ENCODE measurements around the gene SLC38A1.
A peak's percentile ranks its signal among the peaks of the same experiment; 100 is the strongest.
"Not testable (repeated sequence)": the region's sequence is repeated elsewhere in the genome, so short reads cannot be mapped to it uniquely, and the experiment has no call there.

The SLC38A1 gene

DNA sequence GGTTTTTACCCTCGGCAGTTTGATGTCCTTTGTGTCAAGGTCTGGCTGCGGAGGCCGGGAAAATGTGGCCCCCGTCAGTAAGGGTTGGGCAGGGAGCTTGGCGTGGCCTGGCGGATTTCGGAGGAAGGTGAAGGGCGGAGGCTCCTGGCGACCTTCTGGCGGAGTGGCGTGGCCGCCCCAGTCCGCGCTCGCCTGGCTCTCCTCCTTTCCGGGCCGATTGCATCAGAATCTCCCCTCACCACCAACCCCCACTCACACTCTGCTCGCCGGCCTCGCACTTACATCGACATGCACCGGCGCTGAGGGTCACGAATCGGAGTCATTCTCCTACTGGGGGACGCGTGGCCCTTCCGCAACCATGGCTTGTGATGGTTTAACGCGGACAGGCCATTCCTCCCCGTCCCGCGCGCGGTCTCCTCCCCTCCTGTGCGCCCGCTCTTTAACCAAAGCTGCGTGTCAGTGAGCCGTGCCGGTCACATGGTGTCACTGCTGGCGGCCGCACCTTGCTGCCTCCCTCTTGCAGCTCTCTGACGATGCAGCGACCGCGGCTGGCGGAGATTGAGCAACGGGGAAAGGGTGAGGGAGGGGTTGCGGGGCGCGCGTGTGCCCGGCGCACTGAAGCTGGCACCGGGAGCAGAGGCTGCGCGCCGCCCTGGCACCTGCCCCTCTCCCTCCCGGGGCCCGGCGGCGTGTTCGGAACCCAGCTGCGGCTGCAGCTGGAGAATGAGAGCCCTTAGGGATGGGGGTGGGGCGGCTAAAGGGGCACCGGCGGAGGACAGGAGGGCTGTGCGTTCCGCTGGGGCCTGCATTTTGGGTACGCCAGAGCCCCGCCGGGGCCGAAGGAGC lies at the start of gene SLC38A1:
Gene SLC38A1 (minus strand): TSS at position 461 of the 846 bp plus-strand sequence. CDS start 29,243 bp downstream, outside the sequence.
- Histone ChIP-seq H3K4me1 (ENCODE audit: control insufficient read depth in 5 of 5, insufficient read depth in 5 of 5, low read length in 5 of 5) (peaks cover 0 to 33% (median 30%) of the 10 kb centered on the region in 5 donors), H3K9ac (ENCODE audit: low read length in 5 of 5) (peak within 1 kb of the TSS in 3 of 5 donors; percentile 4 to 62 (median 35)), H3K27ac (ENCODE audit: low read depth, low read length) (no peak within 1 kb of the TSS), H3K27me3 (ENCODE audit: control insufficient read depth in 5 of 5, insufficient read depth in 4 of 5, low read length in 5 of 5) (peaks cover 9 to 32% (median 20%) of the 10 kb centered on the region in 5 donors), H3K4me3 (ENCODE audit: low read depth in 1 of 5, low read length in 5 of 5) (peak within 1 kb of the TSS; percentile 41 to 76 (median 71)), H3K36me3 (ENCODE audit: control insufficient read depth in 5 of 5, insufficient read depth in 5 of 5, low read length in 5 of 5) (no peaks in the 10 kb centered on the region), H3K9me3 (ENCODE audit: control insufficient read depth in 5 of 5, low read length in 5 of 5) (no peaks in the 10 kb centered on the region)

DNA sequence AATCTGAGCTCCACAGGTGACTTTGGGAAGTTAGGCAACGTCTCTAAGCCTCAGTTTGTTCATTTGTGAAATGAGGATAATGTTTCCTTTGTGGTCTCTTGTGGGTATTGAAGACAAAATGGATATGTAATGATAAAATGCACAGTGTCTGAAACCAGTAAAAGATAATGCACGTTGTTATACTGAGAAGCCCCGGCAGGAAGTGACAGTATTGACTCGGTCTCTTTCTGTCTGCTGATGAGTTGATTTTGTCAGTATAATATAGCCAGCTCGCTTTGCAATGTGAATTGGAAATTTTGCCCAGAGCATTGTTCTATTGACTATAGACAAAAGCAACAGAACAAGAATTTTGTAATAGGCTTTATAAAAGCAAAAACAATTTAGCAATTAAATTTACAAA lies 49.2 kb upstream of the SLC38A1 start:
- no peaks in the 10 kb centered on the region for H3K27me3 ChIP-seq (ENCODE audit: control insufficient read depth in 5 of 5, insufficient read depth in 4 of 5, low read length in 5 of 5)
- H3K9me3 ChIP-seq (ENCODE audit: control insufficient read depth in 5 of 5, low read length in 5 of 5), result peaks cover 0 to 7% (median 0%) of the 10 kb centered on the region in 5 donors
- no peak overlapping the region for H3K27ac ChIP-seq (ENCODE audit: low read depth, low read length)
- H3K4me3 ChIP-seq (ENCODE audit: low read depth in 1 of 5, low read length in 5 of 5), result no peak overlapping the region
- H3K4me1 ChIP-seq (ENCODE audit: control insufficient read depth in 5 of 5, insufficient read depth in 5 of 5, low read length in 5 of 5), result no peaks in the 10 kb centered on the region
- no peaks in the 10 kb centered on the region for H3K36me3 ChIP-seq (ENCODE audit: control insufficient read depth in 5 of 5, insufficient read depth in 5 of 5, low read length in 5 of 5)
- no peak overlapping the region for H3K9ac ChIP-seq (ENCODE audit: low read length in 5 of 5)

DNA sequence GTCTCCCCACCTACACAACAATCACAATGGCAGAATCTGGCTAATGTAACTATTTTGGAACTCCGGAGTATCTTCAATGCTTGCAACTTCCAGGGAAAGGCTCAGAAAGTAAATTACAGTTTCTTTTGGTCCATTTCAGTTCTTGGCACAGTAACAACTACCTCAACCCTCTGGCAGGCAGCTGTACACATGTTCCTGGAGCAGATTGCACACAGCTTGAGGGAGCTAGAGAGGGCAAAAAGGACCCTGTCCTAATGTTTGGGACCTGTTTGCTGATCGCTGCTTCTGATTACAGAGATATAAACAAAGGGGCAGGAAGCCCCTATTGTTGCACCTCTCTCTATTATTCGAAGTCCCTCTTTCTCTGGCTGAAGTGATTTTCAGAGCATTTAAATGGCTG lies 35.2 kb upstream of the SLC38A1 start:
- H3K4me3 ChIP-seq (ENCODE audit: low read depth in 1 of 5, low read length in 5 of 5), result no peak overlapping the region
- H3K27me3 ChIP-seq (ENCODE audit: control insufficient read depth in 5 of 5, insufficient read depth in 4 of 5, low read length in 5 of 5), result no peaks in the 10 kb centered on the region
- no peaks in the 10 kb centered on the region for H3K36me3 ChIP-seq (ENCODE audit: control insufficient read depth in 5 of 5, insufficient read depth in 5 of 5, low read length in 5 of 5)
- peak overlapping the region in 1 of 5 donors; percentile 53 for H3K9ac ChIP-seq (ENCODE audit: low read length in 5 of 5)
- peaks cover 0 to 7% (median 3%) of the 10 kb centered on the region in 5 donors for H3K9me3 ChIP-seq (ENCODE audit: control insufficient read depth in 5 of 5, low read length in 5 of 5)
- no peak overlapping the region for H3K27ac ChIP-seq (ENCODE audit: low read depth, low read length)
- peaks cover 0 to 10% (median 3%) of the 10 kb centered on the region in 5 donors for H3K4me1 ChIP-seq (ENCODE audit: control insufficient read depth in 5 of 5, insufficient read depth in 5 of 5, low read length in 5 of 5)

DNA sequence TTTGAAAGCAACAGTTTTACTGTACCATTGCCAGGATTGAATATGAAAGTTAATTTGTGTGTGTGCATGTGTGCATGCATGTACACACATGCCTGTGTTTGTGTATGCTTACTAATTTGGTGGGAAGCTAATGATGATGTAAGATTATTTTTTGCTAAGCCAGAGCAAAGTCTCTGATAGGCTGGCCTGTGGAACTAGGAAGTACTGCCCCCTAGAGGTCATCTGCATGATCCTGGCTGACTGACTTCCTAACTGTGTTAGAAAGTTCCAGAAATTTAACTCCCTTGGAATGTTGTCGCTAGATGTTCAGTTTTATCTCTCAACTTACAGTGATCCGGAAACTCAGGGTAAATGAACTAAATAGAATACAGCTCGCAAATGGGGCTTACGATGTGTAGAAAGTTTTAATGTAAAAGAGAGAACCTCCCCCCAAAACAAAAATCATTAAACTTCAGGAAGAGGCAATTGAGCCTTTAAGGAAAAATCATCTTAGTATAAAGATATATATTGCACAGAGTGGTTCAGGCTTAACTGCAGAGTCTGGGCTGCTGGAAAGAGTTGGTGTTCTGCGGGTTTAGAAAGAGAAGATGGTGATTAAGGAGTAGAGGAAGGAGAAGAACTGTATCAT lies 34.3 kb upstream of the SLC38A1 start:
- H3K27ac ChIP-seq (ENCODE audit: low read depth, low read length), result no peak overlapping the region
- H3K9ac ChIP-seq (ENCODE audit: low read length in 5 of 5), result no peak overlapping the region
- H3K27me3 ChIP-seq (ENCODE audit: control insufficient read depth in 5 of 5, insufficient read depth in 4 of 5, low read length in 5 of 5), result no peaks in the 10 kb centered on the region
- H3K36me3 ChIP-seq (ENCODE audit: control insufficient read depth in 5 of 5, insufficient read depth in 5 of 5, low read length in 5 of 5), result no peaks in the 10 kb centered on the region
- H3K4me3 ChIP-seq (ENCODE audit: low read depth in 1 of 5, low read length in 5 of 5), result no peak overlapping the region
- H3K4me1 ChIP-seq (ENCODE audit: control insufficient read depth in 5 of 5, insufficient read depth in 5 of 5, low read length in 5 of 5), result peaks cover 0 to 10% (median 3%) of the 10 kb centered on the region in 5 donors
- H3K9me3 ChIP-seq (ENCODE audit: control insufficient read depth in 5 of 5, low read length in 5 of 5), result peaks cover 0 to 7% (median 3%) of the 10 kb centered on the region in 5 donors

DNA sequence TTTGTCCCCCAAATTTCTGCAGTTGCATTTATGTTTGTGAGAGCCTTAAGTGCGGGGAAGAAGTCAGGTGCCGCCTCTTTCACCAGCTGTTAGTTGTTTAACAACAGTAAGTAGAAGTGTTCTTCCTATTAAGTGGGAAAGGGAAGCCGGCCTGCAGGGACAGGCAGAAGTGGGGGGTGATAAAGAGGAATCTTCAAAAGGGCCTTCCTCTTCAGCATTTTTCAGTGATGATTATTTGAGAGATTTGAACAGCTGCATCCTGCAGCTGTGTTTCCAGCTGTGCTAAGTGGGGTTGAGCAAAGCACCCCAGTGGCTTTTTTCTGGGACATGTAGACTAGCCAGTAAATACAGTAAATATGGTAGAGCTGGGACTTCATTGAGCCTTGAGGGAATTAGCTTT lies 32.1 kb upstream of the SLC38A1 start:
- H3K9me3 ChIP-seq (ENCODE audit: control insufficient read depth in 5 of 5, low read length in 5 of 5), result peaks cover 0 to 3% (median 0%) of the 10 kb centered on the region in 5 donors
- H3K36me3 ChIP-seq (ENCODE audit: control insufficient read depth in 5 of 5, insufficient read depth in 5 of 5, low read length in 5 of 5), result no peaks in the 10 kb centered on the region
- peaks cover 0 to 10% (median 3%) of the 10 kb centered on the region in 5 donors for H3K4me1 ChIP-seq (ENCODE audit: control insufficient read depth in 5 of 5, insufficient read depth in 5 of 5, low read length in 5 of 5)
- no peak overlapping the region for H3K9ac ChIP-seq (ENCODE audit: low read length in 5 of 5)
- no peaks in the 10 kb centered on the region for H3K27me3 ChIP-seq (ENCODE audit: control insufficient read depth in 5 of 5, insufficient read depth in 4 of 5, low read length in 5 of 5)
- H3K4me3 ChIP-seq (ENCODE audit: low read depth in 1 of 5, low read length in 5 of 5), result no peak overlapping the region
- no peak overlapping the region for H3K27ac ChIP-seq (ENCODE audit: low read depth, low read length)

DNA sequence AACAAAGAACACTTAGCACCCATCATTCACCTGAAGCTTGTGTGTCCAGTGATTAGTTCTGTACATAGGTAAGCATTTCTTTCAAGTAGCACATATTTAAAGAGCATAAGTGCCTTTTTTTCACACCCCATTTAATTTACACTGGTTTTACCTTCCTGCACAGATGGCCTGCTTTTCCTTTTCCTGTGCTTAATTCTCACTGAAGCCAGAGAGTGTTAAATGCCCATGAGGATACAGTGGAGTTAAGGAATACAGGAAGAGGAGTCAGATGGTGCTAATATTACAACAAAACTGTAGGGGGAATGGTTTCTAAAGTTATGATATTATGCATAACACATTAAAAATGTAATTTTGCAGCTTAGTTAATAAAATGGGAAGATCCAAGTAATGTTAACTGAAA lies 31.0 kb upstream of the SLC38A1 start:
- H3K4me3 ChIP-seq (ENCODE audit: low read depth in 1 of 5, low read length in 5 of 5), result no peak overlapping the region
- no peaks in the 10 kb centered on the region for H3K27me3 ChIP-seq (ENCODE audit: control insufficient read depth in 5 of 5, insufficient read depth in 4 of 5, low read length in 5 of 5)

DNA sequence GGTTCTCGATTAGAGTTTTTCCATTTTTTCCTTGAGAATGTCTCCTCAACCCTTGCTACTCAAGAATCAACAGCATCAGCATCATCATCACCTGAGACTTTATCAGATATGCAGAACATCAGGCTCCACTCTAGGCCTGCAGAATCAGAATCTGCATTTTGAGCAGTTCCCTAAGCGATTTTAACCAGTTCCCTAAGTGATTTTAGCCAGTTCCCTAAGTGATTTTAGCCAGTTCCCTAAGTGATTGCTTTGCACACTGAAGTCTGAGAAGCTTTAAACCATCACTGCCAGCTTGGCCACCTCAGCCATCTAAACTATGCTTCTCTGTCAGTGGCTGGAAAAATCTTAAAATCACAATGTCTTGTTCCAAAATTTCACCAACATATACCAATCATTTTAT lies 29.4 kb upstream of the SLC38A1 start:
- Histone ChIP-seq H3K9me3 (ENCODE audit: control insufficient read depth in 5 of 5, low read length in 5 of 5) (no peaks in the 10 kb centered on the region), H3K4me1 (ENCODE audit: control insufficient read depth in 5 of 5, insufficient read depth in 5 of 5, low read length in 5 of 5) (peaks cover 0 to 10% (median 3%) of the 10 kb centered on the region in 5 donors), H3K27me3 (ENCODE audit: control insufficient read depth in 5 of 5, insufficient read depth in 4 of 5, low read length in 5 of 5) (no peaks in the 10 kb centered on the region), H3K4me3 (ENCODE audit: low read depth in 1 of 5, low read length in 5 of 5) (no peak overlapping the region), H3K27ac (ENCODE audit: low read depth, low read length) (no peak overlapping the region), H3K9ac (ENCODE audit: low read length in 5 of 5) (no peak overlapping the region), H3K36me3 (ENCODE audit: control insufficient read depth in 5 of 5, insufficient read depth in 5 of 5, low read length in 5 of 5) (no peaks in the 10 kb centered on the region)

More for the DNA sequence above, 31.0 kb upstream of the SLC38A1 start:
- no peak overlapping the region for H3K9ac ChIP-seq (ENCODE audit: low read length in 5 of 5)
- H3K9me3 ChIP-seq (ENCODE audit: control insufficient read depth in 5 of 5, low read length in 5 of 5), result no peaks in the 10 kb centered on the region
- H3K4me1 ChIP-seq (ENCODE audit: control insufficient read depth in 5 of 5, insufficient read depth in 5 of 5, low read length in 5 of 5), result peaks cover 0 to 10% (median 3%) of the 10 kb centered on the region in 5 donors
- H3K27ac ChIP-seq (ENCODE audit: low read depth, low read length), result no peak overlapping the region
- no peaks in the 10 kb centered on the region for H3K36me3 ChIP-seq (ENCODE audit: control insufficient read depth in 5 of 5, insufficient read depth in 5 of 5, low read length in 5 of 5)

DNA sequence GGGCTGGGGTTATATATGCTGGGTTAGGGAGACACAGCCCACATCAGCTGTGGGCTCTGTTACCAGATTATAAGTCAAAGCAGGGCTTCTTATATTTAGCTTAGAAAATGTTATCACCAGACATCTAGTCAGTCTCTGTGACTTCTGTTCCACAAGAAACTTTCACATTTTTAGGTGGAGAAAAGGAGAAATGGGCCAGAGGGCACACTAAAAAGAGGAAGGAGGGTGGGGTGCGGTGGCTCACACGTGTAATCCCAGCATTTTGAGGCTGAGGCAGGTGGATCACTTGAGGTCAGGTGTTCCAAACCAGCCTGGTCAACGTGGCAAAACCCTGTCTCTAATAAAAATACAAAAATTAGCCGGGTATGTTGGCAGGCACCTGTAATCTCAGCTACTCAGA lies 28.0 kb upstream of the SLC38A1 start:
- Histone ChIP-seq H3K27me3 (ENCODE audit: control insufficient read depth in 5 of 5, insufficient read depth in 4 of 5, low read length in 5 of 5) (no peaks in the 10 kb centered on the region), H3K4me3 (ENCODE audit: low read depth in 1 of 5, low read length in 5 of 5) (no peak overlapping the region), H3K36me3 (ENCODE audit: control insufficient read depth in 5 of 5, insufficient read depth in 5 of 5, low read length in 5 of 5) (no peaks in the 10 kb centered on the region), H3K27ac (ENCODE audit: low read depth, low read length) (no peak overlapping the region), H3K9ac (ENCODE audit: low read length in 5 of 5) (no peak overlapping the region), H3K4me1 (ENCODE audit: control insufficient read depth in 5 of 5, insufficient read depth in 5 of 5, low read length in 5 of 5) (peaks cover 0 to 10% (median 3%) of the 10 kb centered on the region in 5 donors), H3K9me3 (ENCODE audit: control insufficient read depth in 5 of 5, low read length in 5 of 5) (peaks cover 0 to 2% (median 0%) of the 10 kb centered on the region in 5 donors)

DNA sequence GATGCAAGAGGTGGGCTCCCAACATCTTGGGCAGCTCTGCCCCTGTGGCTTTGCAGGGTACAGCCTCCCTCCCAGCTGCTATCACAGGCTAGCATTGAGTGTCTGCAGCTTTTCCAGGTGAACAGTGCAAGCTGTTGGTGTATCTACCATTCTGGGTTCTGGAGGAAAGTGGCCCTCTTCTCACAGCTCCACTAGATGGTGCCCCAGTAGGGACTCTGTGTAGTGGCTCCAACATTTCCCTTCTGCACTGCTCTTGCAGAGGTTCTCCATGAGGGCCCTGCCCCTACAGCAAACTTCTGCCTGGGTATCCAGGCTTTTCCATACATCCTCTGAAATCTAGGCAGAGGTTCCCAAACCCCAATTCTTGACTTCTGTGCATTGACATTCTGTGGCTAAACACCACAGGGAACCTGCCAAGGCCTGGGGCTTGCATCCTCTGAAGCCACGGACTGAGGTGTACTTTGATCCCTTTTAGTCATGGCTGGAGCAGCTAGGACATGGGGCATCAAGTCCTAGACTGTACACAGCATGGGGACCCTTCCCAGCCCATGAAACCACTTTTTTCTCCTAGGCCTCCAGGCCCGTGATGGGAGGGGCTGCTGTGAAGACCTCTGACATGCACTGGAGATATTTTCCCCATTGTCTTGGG lies 24.0 kb upstream of the SLC38A1 start:
- Histone ChIP-seq H3K36me3 (ENCODE audit: control insufficient read depth in 5 of 5, insufficient read depth in 5 of 5, low read length in 5 of 5) (no peaks in the 10 kb centered on the region), H3K4me3 (ENCODE audit: low read depth in 1 of 5, low read length in 5 of 5) (no peak overlapping the region), H3K27me3 (ENCODE audit: control insufficient read depth in 5 of 5, insufficient read depth in 4 of 5, low read length in 5 of 5) (no peaks in the 10 kb centered on the region), H3K27ac (ENCODE audit: low read depth, low read length) (no peak overlapping the region), H3K9ac (ENCODE audit: low read length in 5 of 5) (no peak overlapping the region), H3K4me1 (ENCODE audit: control insufficient read depth in 5 of 5, insufficient read depth in 5 of 5, low read length in 5 of 5) (no peaks in the 10 kb centered on the region), H3K9me3 (ENCODE audit: control insufficient read depth in 5 of 5, low read length in 5 of 5) (peaks cover 0 to 2% (median 0%) of the 10 kb centered on the region in 5 donors)

DNA sequence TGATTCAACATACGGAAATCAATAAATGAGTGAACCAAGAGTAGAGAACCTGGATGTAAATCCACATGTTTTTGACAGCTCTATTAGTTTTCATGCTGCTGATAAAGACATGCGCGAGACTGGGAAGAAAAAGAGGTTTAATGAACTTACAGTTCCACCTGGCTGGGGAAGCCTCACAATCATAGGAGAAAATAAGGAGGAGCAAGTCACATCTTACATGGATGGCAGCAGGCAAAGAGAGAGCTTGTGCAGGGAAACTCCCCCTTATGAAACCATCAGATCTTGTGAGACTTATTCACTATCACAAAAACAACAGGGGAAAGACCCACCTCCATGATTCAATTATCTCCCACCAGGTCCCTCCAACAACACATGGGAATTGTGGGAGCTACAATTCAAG lies 23.1 kb upstream of the SLC38A1 start:
- H3K27me3 ChIP-seq (ENCODE audit: control insufficient read depth in 5 of 5, insufficient read depth in 4 of 5, low read length in 5 of 5); H3K4me1 ChIP-seq (ENCODE audit: control insufficient read depth in 5 of 5, insufficient read depth in 5 of 5, low read length in 5 of 5); H3K9me3 ChIP-seq (ENCODE audit: control insufficient read depth in 5 of 5, low read length in 5 of 5); H3K4me3 ChIP-seq (ENCODE audit: low read depth in 1 of 5, low read length in 5 of 5); H3K27ac ChIP-seq (ENCODE audit: low read depth, low read length); H3K9ac ChIP-seq (ENCODE audit: low read length in 5 of 5); H3K36me3 ChIP-seq (ENCODE audit: control insufficient read depth in 5 of 5, insufficient read depth in 5 of 5, low read length in 5 of 5): not testable (repeated sequence)

All from subcutaneous abdominal adipose tissue (tissue), 5 donors.